Spleen (tissue), 7 donors: ENCODE data around the gene MRPL4.

ENCODE experiments used
- POLR2A ChIP-seq, 3 donors: fragments of 450-650 bp; IDR thresholded peaks; one replicate each; pipeline ENCODE4 v1.5.1; 2017; ENCODE audit warnings: antibody characterized with exemption in 3 of 3, mild to moderate bottlenecking in 1 of 3
- POLR2AphosphoS5 ChIP-seq, 3 donors: sonication (generic); formaldehyde crosslinking; IDR thresholded peaks; one replicate each; pipeline ENCODE4 v1.5.1; 2017; ENCODE audit warnings: antibody characterized with exemption in 3 of 3
- TF ChIP-seq, protein P1 (sequence below), 11 experiments: fragments of 200-600 bp in 7 of 11; fragments of 450-650 bp in 4 of 11; sonication (generic) in 4 of 11; IDR thresholded peaks in 8 of 11; conservative IDR thresholded peaks in 3 of 11; 1 replicate in 7 of 11; 2 replicates in 4 of 11; pipeline versions ENCODE4 v1.4.0 to v1.8.0; 2016 to 2021; ENCODE audit warnings: antibody characterized with exemption in 11 of 11, inconsistent platforms in 4 of 11, mild to moderate bottlenecking in 1 of 11
- donor health status: DM: no; HTN: no; CAD: no; lungs with moderate emphysema.
- donor health status: DM: no; HTN: no; CAD: no.
- donor health status: DM: no; HTN: no; CAD: no.

DNA sequence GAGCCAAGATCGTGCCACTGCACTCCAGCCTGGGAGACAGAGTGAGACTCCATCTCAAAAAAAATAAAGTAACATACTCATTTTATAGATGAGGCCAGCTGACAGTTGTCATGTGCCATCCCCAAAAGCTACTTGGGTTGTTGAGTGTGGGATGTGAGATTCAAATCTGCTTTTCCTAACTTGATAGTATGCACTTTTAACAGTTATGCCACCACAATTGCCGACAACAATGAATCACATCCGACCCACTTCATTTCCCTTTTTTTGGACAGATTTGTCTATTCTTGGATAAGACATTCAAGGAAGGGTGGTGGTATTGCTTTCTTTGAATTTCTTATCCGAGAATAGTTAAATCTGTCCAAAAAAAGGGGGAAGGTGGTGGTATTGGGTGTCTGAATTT, 41.0 kb upstream of the MRPL4 start:
- TF ChIP-seq POLR2AphosphoS5 (IDR thresholded peaks at IDR 0.05) (no peak), POLR2A (IDR thresholded peaks at IDR 0.05) (no peak)
- TF ChIP-seq, protein P1, sequence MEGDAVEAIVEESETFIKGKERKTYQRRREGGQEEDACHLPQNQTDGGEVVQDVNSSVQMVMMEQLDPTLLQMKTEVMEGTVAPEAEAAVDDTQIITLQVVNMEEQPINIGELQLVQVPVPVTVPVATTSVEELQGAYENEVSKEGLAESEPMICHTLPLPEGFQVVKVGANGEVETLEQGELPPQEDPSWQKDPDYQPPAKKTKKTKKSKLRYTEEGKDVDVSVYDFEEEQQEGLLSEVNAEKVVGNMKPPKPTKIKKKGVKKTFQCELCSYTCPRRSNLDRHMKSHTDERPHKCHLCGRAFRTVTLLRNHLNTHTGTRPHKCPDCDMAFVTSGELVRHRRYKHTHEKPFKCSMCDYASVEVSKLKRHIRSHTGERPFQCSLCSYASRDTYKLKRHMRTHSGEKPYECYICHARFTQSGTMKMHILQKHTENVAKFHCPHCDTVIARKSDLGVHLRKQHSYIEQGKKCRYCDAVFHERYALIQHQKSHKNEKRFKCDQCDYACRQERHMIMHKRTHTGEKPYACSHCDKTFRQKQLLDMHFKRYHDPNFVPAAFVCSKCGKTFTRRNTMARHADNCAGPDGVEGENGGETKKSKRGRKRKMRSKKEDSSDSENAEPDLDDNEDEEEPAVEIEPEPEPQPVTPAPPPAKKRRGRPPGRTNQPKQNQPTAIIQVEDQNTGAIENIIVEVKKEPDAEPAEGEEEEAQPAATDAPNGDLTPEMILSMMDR (IDR thresholded peaks at IDR 0.05 in 8 of 11, conservative IDR thresholded peaks at IDR 0.05 in 3 of 11) = no peak
